Keratinocyte (primary cell): ENCODE measurements around the gene MYOZ2. TPM values are rescaled to one million over a fixed set of nuclear protein-coding genes. Genes with fewer than 3 reads are reported as not detected.

Experiments
- DNase-seq: peaks from one replicate; pipeline ENCODE4 v3.0.0-alpha.2; 2011; ENCODE audit warnings: low read depth, missing footprints, low spot score
- FAIRE-seq: peaks from 2 replicates; lab custom pipeline; 2011; peaks lifted over from hg19 to GRCh38; lab: Jason Lieb, UNC
- H2AFZ ChIP-seq: 2 replicates; pipeline ENCODE4 v1.6.0; 2012; ENCODE audit warnings: low read length, control low read depth, inconsistent platforms; ENCODE audit not compliant: control insufficient read depth
- H3K27ac ChIP-seq: 2 replicates; pipeline ENCODE4 v1.5.1; 2011; ENCODE audit warnings: low read length; ENCODE audit not compliant: control insufficient read depth, insufficient read depth
- H3K27me3 ChIP-seq: 3 replicates; pipeline ENCODE4 v1.6.0; 2011; ENCODE audit warnings: low read length; ENCODE audit not compliant: control insufficient read depth, insufficient read depth; ENCODE audit errors: extremely low read depth
- H3K36me3 ChIP-seq, 2 experiments: 2 replicates in 1 of 2; 3 replicates in 1 of 2; pipeline ENCODE4 v1.5.1; 2011; ENCODE audit warnings: low read length in 2 of 2, mild to moderate bottlenecking in 1 of 2; ENCODE audit not compliant: control insufficient read depth in 2 of 2, insufficient read depth in 2 of 2; ENCODE audit errors: extremely low read depth in 1 of 2
- H3K4me1 ChIP-seq: 3 replicates; pipeline ENCODE4 v1.5.1; 2011; ENCODE audit warnings: low read length; ENCODE audit not compliant: control insufficient read depth, insufficient read depth; ENCODE audit errors: extremely low read depth
- H3K4me2 ChIP-seq: 3 replicates; pipeline ENCODE4 v1.6.0; 2011; ENCODE audit warnings: low read depth, low read length; ENCODE audit not compliant: control insufficient read depth, insufficient read depth; ENCODE audit errors: extremely low read depth
- H3K4me3 ChIP-seq, 3 experiments: fragments of 200-600 bp in 1 of 3; sonication (generic) in 1 of 3; 2 replicates in 2 of 3; 3 replicates in 1 of 3; pipeline ENCODE4 v1.5.1; 2011 to 2016; ENCODE audit warnings: low read length in 3 of 3, mild to moderate bottlenecking in 3 of 3, control low read depth in 2 of 3, inconsistent platforms in 1 of 3, low read depth in 1 of 3, mixed read lengths in 1 of 3, mixed run types in 1 of 3, moderate library complexity in 1 of 3; ENCODE audit not compliant: control insufficient read depth in 2 of 3, insufficient read depth in 2 of 3; ENCODE audit errors: extremely low read depth in 1 of 3
- H3K79me2 ChIP-seq: 2 replicates; pipeline ENCODE4 v1.6.0; 2012; ENCODE audit warnings: low read length; ENCODE audit not compliant: control insufficient read depth, insufficient read depth
- H3K9ac ChIP-seq: 3 replicates; pipeline ENCODE4 v1.6.0; 2011; ENCODE audit warnings: low read length; ENCODE audit not compliant: control insufficient read depth, insufficient read depth; ENCODE audit errors: extremely low read depth
- H3K9me1 ChIP-seq: 3 replicates; pipeline ENCODE4 v1.6.0; 2011; ENCODE audit warnings: low read length; ENCODE audit not compliant: control insufficient read depth, insufficient read depth; ENCODE audit errors: extremely low read depth
- H3K9me3 ChIP-seq: 2 replicates; pipeline ENCODE4 v1.5.1; 2012; ENCODE audit warnings: low read depth, low read length; ENCODE audit not compliant: control insufficient read depth
- H4K20me1 ChIP-seq: 3 replicates; pipeline ENCODE4 v1.6.0; 2011; ENCODE audit warnings: low read length; ENCODE audit not compliant: control insufficient read depth, insufficient read depth; ENCODE audit errors: extremely low read depth
- EZH2 ChIP-seq: IDR thresholded peaks from one replicate; pipeline ENCODE4 v1.6.1; 2012; ENCODE audit warnings: inconsistent platforms, mild to moderate bottlenecking, low read length, moderate library complexity
- dilution Hi-C: fragments of 300-500 bp; cut with MboI; formaldehyde crosslinking; loops from one replicate; pipeline ENCODE4 v1.7.0; 2020; ENCODE audit warnings: low sequenced_read_pairs; ENCODE audit not compliant: extremely low pct_ligation_motif_present
- polyA plus RNA-seq, 5 experiments: library from polyadenylated mRNA; depleted of rRNA in 3 of 5; stranded (reverse) in 3 of 5; stranded (forward) in 1 of 5; unstranded in 1 of 5; fragments of >200 nt; gene quantifications; 1 replicate in 1 of 5; 2 replicates in 3 of 5; 3 replicates in 1 of 5; pipeline versions ENCODE4 v1.2.1 to v1.2.3, GENCODE V29; 2011 to 2012; ENCODE audit warnings: missing spikeins in 2 of 5, low read depth in 1 of 5, low replicate concordance in 1 of 5
- TF ChIP-seq, protein P1 (sequence below), 3 experiments: IDR thresholded peaks in 1 of 3; conservative IDR thresholded peaks in 1 of 3; optimal IDR thresholded peaks in 1 of 3; 2 replicates in 2 of 3; 3 replicates in 1 of 3; pipeline versions ENCODE3 to v1.5.1; 2011; ENCODE audit warnings: low read length in 3 of 3, mild to moderate bottlenecking in 3 of 3, moderate library complexity in 2 of 3, control low read depth in 1 of 3, inconsistent platforms in 1 of 3; ENCODE audit not compliant: insufficient read depth in 2 of 3; ENCODE audit errors: extremely low read depth in 1 of 3

Gene MYOZ2
- polyA plus RNA-seq, 1 donor (not counting 4 experiments of a cell fraction or from before 2014, with no cell fraction given): not detected

DNA sequence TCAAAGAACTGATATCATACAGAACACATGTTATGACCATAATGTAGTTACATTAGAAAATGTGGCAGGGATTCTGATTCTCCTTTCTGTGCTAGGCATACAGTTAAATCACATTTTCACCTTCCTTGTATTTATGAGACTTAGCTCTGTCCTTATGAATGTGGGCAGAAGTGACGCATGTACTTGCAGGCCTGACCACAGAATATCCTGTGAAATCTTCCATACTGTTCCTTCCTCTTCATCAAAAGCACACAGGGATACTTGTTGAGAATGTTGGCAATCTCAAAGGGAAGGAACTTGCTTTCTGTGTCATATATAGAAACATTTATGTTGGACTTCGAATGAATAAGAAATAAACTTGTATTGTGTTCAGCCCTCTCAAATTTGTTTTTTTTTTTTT lies 17.2 kb upstream of the MYOZ2 start:
- H3K4me2 ChIP-seq: peak overlapping the region; percentile 47
- no peaks in the 10 kb centered on the region for H3K27me3 ChIP-seq
- H2AFZ ChIP-seq: peak overlapping the region; percentile 73
- no peak for TF ChIP-seq EZH2
- TF ChIP-seq, protein P1, sequence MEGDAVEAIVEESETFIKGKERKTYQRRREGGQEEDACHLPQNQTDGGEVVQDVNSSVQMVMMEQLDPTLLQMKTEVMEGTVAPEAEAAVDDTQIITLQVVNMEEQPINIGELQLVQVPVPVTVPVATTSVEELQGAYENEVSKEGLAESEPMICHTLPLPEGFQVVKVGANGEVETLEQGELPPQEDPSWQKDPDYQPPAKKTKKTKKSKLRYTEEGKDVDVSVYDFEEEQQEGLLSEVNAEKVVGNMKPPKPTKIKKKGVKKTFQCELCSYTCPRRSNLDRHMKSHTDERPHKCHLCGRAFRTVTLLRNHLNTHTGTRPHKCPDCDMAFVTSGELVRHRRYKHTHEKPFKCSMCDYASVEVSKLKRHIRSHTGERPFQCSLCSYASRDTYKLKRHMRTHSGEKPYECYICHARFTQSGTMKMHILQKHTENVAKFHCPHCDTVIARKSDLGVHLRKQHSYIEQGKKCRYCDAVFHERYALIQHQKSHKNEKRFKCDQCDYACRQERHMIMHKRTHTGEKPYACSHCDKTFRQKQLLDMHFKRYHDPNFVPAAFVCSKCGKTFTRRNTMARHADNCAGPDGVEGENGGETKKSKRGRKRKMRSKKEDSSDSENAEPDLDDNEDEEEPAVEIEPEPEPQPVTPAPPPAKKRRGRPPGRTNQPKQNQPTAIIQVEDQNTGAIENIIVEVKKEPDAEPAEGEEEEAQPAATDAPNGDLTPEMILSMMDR (optimal IDR thresholded peaks at IDR 0.05 in 1 of 3, IDR thresholded peaks at IDR 0.05 in 1 of 3, conservative IDR thresholded peaks at IDR 0.05 in 1 of 3; ENCODE audit: extremely low read depth in 1 of 3, insufficient read depth in 2 of 3, low read length in 3 of 3): no peak
- no peaks in the 10 kb centered on the region for H3K79me2 ChIP-seq
- H3K9ac ChIP-seq: no peak overlapping the region
- no peaks in the 10 kb centered on the region for H3K36me3 ChIP-seq
- H3K27ac ChIP-seq: no peak overlapping the region
- no peaks in the 10 kb centered on the region for H3K9me3 ChIP-seq
- dilution Hi-C loops: no loop called here
- H3K4me3 ChIP-seq: no peak overlapping the region
- no peaks in the 10 kb centered on the region for H3K9me1 ChIP-seq
- FAIRE-seq (peak; percentile 94), DNase-seq (peak; percentile 69)
- peaks cover 11% of the 10 kb centered on the region for H3K4me1 ChIP-seq
- H4K20me1 ChIP-seq: no peaks in the 10 kb centered on the region

DNA sequence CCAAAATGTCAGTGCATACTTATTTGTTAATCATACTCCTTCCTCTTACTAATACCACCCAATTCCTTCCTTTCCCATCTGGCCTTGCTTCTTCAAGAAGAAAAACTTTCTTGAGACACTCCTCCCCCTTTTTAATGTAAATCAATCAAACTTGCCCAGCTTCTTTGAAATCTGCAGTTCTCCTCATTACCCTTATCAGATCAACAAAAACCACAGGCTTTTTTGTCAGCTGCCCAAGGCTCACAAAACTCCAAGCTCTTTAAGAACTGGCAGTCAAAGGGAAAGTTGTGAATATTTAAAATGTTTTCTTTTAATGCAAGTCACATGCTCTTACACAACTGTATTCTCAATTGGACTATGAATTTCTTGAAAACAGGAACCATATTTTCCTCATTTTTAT lies 11.3 kb upstream of the MYOZ2 start:
- no peak overlapping the region for H3K27ac ChIP-seq
- H3K4me2 ChIP-seq: no peak overlapping the region
- no peaks in the 10 kb centered on the region for H3K27me3 ChIP-seq
- FAIRE-seq: no peak
- no peak for TF ChIP-seq EZH2
- TF ChIP-seq, protein P1 (optimal IDR thresholded peaks at IDR 0.05 in 1 of 3, IDR thresholded peaks at IDR 0.05 in 1 of 3, conservative IDR thresholded peaks at IDR 0.05 in 1 of 3; ENCODE audit: extremely low read depth in 1 of 3, insufficient read depth in 2 of 3, low read length in 3 of 3): no peak
- no peak for DNase-seq
- H3K4me1 ChIP-seq: no peaks in the 10 kb centered on the region
- H3K9me3 ChIP-seq: no peaks in the 10 kb centered on the region
- H2AFZ ChIP-seq: peak overlapping the region; percentile 2
- H3K9me1 ChIP-seq: no peaks in the 10 kb centered on the region
- no peak overlapping the region for H3K9ac ChIP-seq
- H3K36me3 ChIP-seq: no peaks in the 10 kb centered on the region
- no peak overlapping the region for H3K4me3 ChIP-seq
- H4K20me1 ChIP-seq: no peaks in the 10 kb centered on the region
- dilution Hi-C loops: no loop called here
- H3K79me2 ChIP-seq: no peaks in the 10 kb centered on the region
